Amniotic stem cell (primary cell): ENCODE data around the gene AGAP1.

Experiments used
- DNase-seq: peaks from one replicate; lab custom pipeline; 2025; lab: John Stamatoyannopoulos, UW

The AGAP1 gene

GRCh38 chr2:235920216-235920865, 426.5 kb downstream of the AGAP1 start:
- DNase-seq: no peak

- DNase-seq: no peak
Measured at GRCh38 chr2:235921508-235922191, 427.8 kb downstream of the AGAP1 start.

DNA sequence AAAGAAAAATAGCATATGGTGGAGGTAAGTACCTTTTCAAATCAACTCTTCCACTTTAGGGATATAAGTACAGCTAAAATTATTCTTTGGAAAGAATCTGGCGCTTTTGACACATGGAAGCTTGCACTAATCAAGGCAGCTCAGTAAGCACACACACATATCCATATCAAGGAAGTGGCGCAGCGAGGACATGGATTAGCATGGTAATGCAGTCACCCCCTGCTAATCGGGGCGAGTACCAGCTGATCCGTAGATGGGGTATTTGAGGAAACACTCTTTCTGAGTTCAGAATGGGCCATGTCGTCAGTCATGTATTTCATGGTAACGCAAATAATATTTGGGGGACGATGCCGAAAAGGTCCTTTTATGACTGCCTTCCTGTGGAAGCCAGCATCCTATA, 429.0 kb downstream of the AGAP1 start:
- no peak for DNase-seq

DNA sequence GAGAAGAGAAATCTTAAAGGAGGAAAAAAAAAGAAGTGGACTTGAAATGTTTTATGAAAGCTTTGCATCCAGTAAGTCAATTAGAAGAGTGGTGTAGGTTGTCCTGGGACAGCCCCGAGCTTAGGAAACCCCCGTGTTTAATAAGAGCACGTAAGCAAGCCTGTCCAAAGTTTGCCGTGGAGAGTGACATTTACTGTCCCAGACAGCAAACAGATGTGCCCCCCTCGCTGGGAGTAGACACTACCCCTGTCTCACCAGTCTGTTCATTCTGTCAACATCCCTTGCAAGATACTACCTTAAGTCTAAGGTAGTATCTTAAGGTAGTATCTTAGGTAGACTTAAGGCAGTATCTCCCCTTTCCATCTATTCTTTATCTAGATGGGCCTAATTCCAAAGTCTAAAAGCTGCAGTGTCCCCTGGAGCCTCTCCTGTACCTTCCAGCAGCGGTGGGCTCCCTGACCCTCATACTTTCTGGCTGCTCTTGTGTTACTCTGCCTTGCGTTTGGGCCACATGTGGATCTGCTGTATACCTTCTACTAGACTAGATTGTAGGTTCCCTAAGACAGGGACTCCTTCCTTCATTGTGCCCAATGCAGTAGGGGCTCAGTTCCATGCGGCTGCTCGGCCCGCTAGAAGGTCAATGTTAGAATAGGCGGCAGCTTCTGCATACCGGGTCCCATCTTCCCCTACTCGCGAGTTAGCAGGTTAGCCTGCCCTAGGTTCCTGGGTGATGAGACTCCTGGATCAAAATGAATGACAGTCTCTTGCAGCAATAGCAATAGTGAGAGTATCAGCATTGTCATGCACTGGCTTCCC, 430.2 kb downstream of the AGAP1 start:
- DNase-seq: no peak

DNA sequence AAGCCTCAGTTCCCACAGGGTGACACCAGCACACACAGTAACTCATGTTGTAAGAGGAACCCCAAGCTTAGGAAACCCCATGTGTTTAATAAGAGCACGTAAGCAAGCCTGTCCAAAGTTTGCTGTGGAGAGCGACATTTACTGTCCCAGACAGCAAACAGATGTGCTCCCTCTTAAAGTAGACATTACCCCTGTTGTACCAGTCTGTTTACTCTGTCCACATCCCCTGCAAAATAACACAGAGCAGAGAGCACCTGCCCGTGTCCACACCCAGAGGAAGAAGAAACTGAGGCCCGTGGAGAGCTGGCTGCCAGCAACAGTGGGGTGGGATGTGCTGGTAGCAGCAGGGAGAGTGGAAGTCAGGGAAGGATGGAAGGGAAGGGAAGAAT, 430.8 kb downstream of the AGAP1 start:
- no peak for DNase-seq

DNA sequence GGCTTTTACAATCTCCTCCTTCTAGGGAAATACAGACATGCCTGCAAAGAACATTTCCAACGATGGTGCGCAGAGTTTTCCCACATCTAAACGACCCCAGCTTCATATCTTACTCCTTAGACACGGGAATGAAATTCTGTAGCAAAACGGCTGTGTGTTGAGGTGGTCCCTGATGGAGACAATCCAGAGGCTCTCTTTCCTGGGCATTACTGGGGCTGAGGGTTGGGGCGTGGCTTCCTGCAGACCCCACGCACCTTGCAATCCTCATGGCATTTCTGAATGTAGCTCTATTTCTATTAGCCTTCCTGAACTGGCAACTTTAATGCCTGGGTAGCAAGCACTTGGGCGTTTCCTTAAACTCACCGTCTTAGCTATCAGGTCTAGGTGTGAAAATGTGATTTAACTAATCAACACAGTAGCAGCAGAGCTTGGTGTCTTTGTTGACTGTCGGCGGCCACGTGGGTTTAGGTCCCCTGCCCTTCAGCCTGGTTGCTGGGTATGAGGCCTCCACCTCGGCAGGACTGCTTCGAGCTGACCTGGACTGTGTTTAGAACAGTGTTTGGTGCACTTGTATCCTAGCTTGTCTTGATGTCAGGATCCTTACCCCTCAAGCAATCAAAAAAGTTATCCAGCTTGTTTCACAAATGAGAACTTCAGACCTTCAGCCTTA, 431.5 kb downstream of the AGAP1 start:
- DNase-seq: no peak

- DNase-seq: no peak
Measured at GRCh38 chr2:235926229-235926628, 432.4 kb downstream of the AGAP1 start.

DNA sequence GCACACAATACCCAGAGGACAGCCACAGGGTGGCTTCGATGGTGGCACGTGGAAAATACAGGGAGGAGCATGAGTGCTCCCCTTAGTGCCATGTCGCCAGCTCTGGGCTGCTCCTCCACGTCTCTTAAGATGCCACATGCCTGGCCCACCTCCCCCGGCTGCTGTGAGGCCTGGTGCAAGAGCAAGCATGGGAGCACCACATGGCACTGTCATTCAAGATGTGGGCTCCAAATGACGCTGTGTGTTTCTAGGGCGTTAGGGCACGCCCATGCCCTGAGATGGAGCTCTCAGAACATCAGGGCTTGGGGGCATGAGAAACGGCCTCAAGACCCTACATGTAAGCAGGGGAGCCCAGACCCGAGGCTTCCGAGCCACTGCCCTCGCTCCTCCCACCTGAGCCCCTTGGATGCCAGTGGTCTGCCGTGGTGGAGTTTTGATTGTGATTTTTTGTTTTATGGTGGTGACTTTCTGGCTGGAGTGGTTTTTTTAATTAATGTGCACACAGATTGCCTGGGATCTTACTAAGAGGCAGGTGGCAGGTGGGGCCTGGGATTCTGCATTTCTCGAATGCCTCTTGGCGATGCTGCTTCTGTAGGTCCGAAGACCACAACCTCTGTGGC, 435.0 kb downstream of the AGAP1 start:
- no peak for DNase-seq

- DNase-seq: no peak
Measured at GRCh38 chr2:235930701-235931100, 436.9 kb downstream of the AGAP1 start.

GRCh38 chr2:235931676-235932075, 437.8 kb downstream of the AGAP1 start:
- no peak for DNase-seq

- no peak for DNase-seq
Measured at GRCh38 chr2:235934059-235934773, 440.4 kb downstream of the AGAP1 start.

GRCh38 chr2:235934774-235935484, 441.1 kb downstream of the AGAP1 start:
- DNase-seq: no peak

- DNase-seq: no peak
Measured at GRCh38 chr2:235935773-235936172, 441.9 kb downstream of the AGAP1 start.

GRCh38 chr2:235936493-235936892, 442.6 kb downstream of the AGAP1 start:
- no peak for DNase-seq

GRCh38 chr2:235937087-235937486, 443.2 kb downstream of the AGAP1 start:
- DNase-seq: no peak

- no peak for DNase-seq
Measured at GRCh38 chr2:235937526-235937925, 443.7 kb downstream of the AGAP1 start.

- no peak for DNase-seq
Measured at GRCh38 chr2:235937936-235938335, 444.1 kb downstream of the AGAP1 start.

DNA sequence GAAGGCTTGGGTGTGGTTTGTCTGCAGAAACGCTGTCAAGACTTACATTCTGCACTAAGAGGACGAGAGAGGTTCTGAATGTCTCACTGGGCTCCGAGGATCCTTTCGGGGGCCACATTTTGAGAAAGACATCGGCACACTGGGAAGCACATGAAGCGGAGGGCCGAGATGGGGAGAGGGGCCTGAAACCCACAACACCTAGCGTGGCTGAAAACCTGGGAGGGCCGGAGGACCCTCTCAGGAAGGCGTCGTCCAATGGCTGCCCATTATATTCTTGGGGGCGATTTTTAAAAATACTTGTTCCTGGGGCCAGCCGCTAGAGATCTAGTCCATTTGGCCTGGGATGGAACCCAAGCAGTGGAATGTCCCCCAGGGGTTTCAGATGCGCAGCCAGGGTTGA, 444.8 kb downstream of the AGAP1 start:
- DNase-seq: no peak

GRCh38 chr2:235939471-235939870, 445.6 kb downstream of the AGAP1 start:
- no peak for DNase-seq

GRCh38 chr2:235940330-235940729, 446.5 kb downstream of the AGAP1 start:
- peak; percentile 34 for DNase-seq

DNA sequence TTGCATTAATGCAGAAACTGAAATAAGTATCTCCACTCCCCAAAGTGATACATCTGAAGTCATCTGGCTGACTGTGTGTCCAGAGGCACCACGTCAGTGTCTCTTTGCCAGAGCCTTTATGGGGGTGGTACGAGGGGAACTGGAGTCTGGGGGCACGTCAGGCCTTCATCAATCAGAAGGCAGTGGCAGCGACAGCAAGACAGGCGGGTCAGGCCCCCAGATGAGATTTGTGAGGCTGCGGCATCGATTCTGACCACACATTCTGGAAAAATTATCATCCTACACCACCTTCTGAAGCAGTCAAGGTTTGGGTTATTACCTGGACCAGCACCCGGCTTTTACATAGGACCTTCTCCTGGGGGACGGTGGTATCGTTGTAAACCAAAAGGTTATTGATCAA, 450.7 kb downstream of the AGAP1 start:
- no peak for DNase-seq
